Raji (cell line): Measurements from ENCODE around the gene NOL4L.

ENCODE experiments used
- POLR2A ChIP-seq: IDR thresholded peaks from 2 replicates; pipeline ENCODE4 v1.6.1; 2011; ENCODE audit warnings: low read depth, low read length, control low read depth; ENCODE audit not compliant: insufficient read depth

NOL4L gene

GRCh38 chr20:32490942-32491763 is 94.0 kb downstream of the NOL4L start:
- TF ChIP-seq POLR2A, result no peak

GRCh38 chr20:32488066-32488838 is 96.9 kb downstream of the NOL4L start:
- no peak for TF ChIP-seq POLR2A

DNA sequence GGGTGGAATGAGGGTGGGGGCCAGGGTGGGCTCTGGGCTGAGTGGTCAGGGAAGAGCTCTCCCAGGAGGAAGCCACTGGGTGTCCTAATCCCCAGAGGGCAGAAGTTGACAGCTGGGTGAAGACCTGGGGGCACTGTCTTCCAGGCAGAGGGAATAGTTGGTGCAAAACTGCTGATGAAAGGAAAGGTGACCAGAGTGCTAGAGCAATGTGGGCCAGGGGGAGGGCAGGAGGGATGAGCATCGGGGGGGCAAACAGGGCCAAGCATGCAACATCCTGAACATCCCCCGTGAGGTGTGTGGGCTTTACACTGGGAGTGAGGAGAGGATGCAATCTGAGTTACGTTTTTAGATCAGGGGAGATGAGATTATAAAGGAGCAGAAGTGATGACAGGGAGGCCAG is 97.8 kb downstream of the NOL4L start:
- no peak for TF ChIP-seq POLR2A

GRCh38 chr20:32485770-32486478 is 99.2 kb downstream of the NOL4L start:
- no peak for TF ChIP-seq POLR2A

GRCh38 chr20:32484958-32485769 is 100.0 kb downstream of the NOL4L start:
- no peak for TF ChIP-seq POLR2A

GRCh38 chr20:32484225-32484957 is 100.7 kb downstream of the NOL4L start:
- no peak for TF ChIP-seq POLR2A

- no peak for TF ChIP-seq POLR2A
Measured at GRCh38 chr20:32483351-32484224, 101.5 kb downstream of the NOL4L start.

DNA sequence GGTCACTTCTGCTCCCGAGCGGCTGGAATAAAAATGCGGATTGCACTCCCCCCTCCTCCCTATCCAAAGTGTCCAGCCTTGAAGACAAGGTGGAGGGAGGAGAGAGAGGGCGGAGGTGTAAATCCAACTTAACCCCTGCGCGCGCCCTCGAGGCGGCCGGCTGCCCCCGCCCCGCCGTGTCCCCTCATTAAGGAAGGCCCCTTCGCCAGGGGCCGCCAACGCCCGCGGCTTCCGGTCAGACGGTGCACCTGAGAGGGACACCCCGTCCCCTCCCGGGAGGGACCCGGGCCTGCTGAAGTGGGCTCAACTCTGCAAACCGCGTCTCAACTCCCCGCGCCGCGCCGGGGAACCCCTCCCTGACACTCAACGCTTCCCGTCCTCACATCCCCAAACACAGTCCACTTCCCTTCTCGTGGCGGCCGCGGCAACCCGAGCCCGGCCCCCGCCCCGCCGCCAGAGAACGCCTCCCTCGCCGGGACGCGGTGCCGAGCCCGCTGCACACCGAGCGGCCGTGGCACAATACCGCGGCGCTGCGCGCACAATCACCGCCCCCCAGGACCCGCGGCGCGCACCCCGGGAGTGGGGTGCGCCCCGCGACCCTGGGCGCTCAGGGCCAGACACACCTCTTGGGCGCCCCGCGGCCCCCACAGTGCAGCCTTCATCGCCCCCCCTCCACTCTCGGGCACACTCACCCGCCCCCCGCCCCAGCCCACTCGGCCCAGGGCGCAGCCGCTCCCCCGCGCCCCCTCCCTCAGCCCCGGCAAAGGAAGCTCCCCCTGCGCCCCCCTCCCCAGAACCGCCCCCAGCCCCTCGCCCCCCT is 102.5 kb downstream of the NOL4L start:
- TF ChIP-seq POLR2A, result no peak

DNA sequence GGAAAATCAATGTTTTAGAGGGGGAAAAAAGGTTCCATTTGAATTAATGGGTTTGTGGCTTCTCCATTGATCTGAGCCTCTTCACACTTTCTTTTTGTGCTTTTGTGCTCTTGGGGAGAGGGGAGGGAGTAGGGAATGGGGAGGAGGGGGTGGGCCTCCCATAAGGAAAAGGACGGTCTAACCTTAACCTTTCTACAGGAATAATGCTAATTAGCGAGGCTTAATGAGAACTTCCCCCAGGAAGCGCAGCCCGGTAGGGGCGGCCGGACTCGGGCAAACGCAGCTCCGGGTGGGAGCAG is 103.0 kb downstream of the NOL4L start:
- no peak for TF ChIP-seq POLR2A

DNA sequence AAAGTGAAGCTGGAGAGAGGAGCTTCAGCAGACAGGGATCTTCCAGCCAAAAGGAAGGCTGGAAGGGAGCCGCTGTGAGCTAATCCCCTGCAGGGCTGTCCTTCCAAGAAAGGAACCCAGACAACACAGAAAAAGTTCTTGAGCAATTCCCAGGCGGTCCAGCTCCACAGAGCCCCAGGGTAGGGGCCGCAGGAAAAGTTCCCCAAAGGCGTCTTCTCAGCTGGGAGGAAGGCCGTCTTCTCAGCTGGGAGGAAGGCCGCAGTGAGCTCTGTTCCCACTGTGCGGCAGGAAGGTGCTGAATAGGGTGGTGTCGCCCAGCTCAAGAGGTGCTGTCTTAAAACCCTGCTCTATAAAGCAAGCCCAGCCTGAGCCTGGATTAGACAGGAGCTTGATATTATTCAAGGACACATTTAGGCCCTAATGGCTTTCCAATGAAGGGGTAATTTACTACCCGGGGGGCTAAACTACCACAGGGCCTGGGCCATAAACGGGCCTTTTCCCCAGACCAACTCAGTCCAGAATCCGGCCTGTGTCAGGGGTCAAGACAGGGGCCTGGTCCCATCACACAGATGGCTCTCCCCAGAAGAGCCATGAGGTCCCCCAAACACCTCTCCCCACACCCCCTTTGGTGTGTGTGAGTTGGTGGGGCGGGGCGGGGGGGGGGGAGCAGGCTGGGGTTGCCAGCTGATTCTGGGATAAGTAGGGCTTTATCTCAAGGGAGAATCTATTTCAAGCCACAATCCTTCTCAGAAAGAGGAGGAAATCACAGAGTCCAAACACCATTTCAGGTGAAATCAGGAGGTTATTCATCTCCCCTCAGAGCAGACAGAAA is 103.6 kb downstream of the NOL4L start:
- TF ChIP-seq POLR2A, result no peak

- TF ChIP-seq POLR2A, result no peak
Measured at GRCh38 chr20:32480371-32481241, 104.5 kb downstream of the NOL4L start.
